ENCODE data around the gene GINS1. TPM values are rescaled to one million over a fixed set of nuclear protein-coding genes. Genes with fewer than 3 reads are reported as not detected.

The GINS1 gene
- total and polyA plus RNA-seq, 2 of the 8 experiments (the other 6 are each of a cell fraction or from before 2014, with no cell fraction given), result 44.7 to 68.4 TPM

- H3K4me2 ChIP-seq (ENCODE audit: insufficient read depth in 1 of 2, low read depth in 2 of 2, low read length in 2 of 2), result no peak overlapping the region
- TF ChIP-seq CTCF (IDR thresholded peaks at IDR 0.05; ENCODE audit: control extremely low read depth in 1 of 3, insufficient read depth in 1 of 3, low read depth in 1 of 3, low read length in 3 of 3), result no peak
- TF ChIP-seq CBX8 (IDR thresholded peaks at IDR 0.05; ENCODE audit: borderline replicate concordance, low read depth, low read length), result no peak
- no peak for TF ChIP-seq ZNF274 (IDR thresholded peaks at IDR 0.05; ENCODE audit: borderline replicate concordance, extremely low read depth, low read length)
- no peak for TF ChIP-seq HDAC6 (IDR thresholded peaks at IDR 0.05; ENCODE audit: low read depth, low read length)
- TF ChIP-seq SAP30 (IDR thresholded peaks at IDR 0.05; ENCODE audit: insufficient read depth, insufficient replicate concordance, low read length), result no peak
- no peak for TF ChIP-seq POLR2A (IDR thresholded peaks at IDR 0.05; ENCODE audit: control extremely low read depth in 1 of 2, low read depth in 2 of 2, low read length in 2 of 2)
- TF ChIP-seq YY1 (IDR thresholded peaks at IDR 0.05; ENCODE audit: low read depth, low read length), result no peak
- TF ChIP-seq JUND (IDR thresholded peaks at IDR 0.05; ENCODE audit: low read length), result no peak
- no peak for TF ChIP-seq GABPA (IDR thresholded peaks at IDR 0.05; ENCODE audit: borderline replicate concordance, insufficient read depth, low read length)
- no peak for TF ChIP-seq TAF1 (IDR thresholded peaks at IDR 0.05; ENCODE audit: low read depth, low read length)
Observed at GRCh38 chr20:25360631-25361286, 46.7 kb upstream of the GINS1 start.

More at GRCh38 chr20:25360631-25361286, 46.7 kb upstream of the GINS1 start:
- Histone ChIP-seq H3K27ac (ENCODE audit: low read depth, low read length) (no peak overlapping the region), H4K20me1 (replicated peaks in 1 of 2; ENCODE audit: control insufficient read depth in 1 of 2, insufficient read depth in 2 of 2, low read length in 2 of 2) (peaks cover 0 to 1% of the 10 kb centered on the region in 2 experiments), H2AK5ac (ENCODE audit: low read depth, low read length) (0 out of 2 replicates have a peak overlapping the region, but pooled peaks have one; percentile 84), H4K91ac (replicated peaks; ENCODE audit: insufficient read length, low read length) (no peak overlapping the region), H3K27me3 (replicated peaks in 1 of 4; ENCODE audit: control insufficient read depth in 3 of 4, extremely low read depth in 1 of 4, insufficient read depth in 3 of 4, low read length in 3 of 4) (no peaks in the 10 kb centered on the region), H2BK15ac (ENCODE audit: low read length) (no peak overlapping the region), H2BK5ac (ENCODE audit: low read depth, low read length) (peak overlapping the region; percentile 67; the same call in 1 of the 2 replicates), H3K9ac (replicated peaks in 1 of 4; ENCODE audit: extremely low read depth in 1 of 4, low read depth in 3 of 4, low read length in 3 of 4) (no peak overlapping the region), H3K36me3 (ENCODE audit: control insufficient read depth in 2 of 4, insufficient read depth in 4 of 4, low read length in 3 of 4) (no peaks in the 10 kb centered on the region), H3K14ac (ENCODE audit: insufficient read length) (no peak overlapping the region), H3K79me2 (ENCODE audit: control insufficient read depth in 1 of 2, insufficient read depth in 2 of 2, low read length in 2 of 2) (peaks cover 0 to 71% of the 10 kb centered on the region in 2 experiments; a peak in 2 of 4 replicates), H3K56ac (replicated peaks; ENCODE audit: insufficient read length, low read depth, low read length) (no peak overlapping the region), H3K79me1 (ENCODE audit: low read depth, low read length) (peaks cover 6% of the 10 kb centered on the region), H3K9me3 (ENCODE audit: insufficient read depth in 2 of 2, low read depth in 1 of 2, low read length in 1 of 2) (peaks cover 0 to 5% of the 10 kb centered on the region in 2 experiments; a peak in 1 of 4 replicates), H2BK20ac (ENCODE audit: low read length) (peak overlapping the region; percentile 27; the same call in 1 of the 2 replicates), H3K23me2 (ENCODE audit: low read depth, low read length) (no peaks in the 10 kb centered on the region), H3K4ac (replicated peaks; ENCODE audit: insufficient read length, low read depth, low read length) (no peak overlapping the region), H2BK120ac (replicated peaks; ENCODE audit: low read depth, low read length) (no peak overlapping the region), H2BK12ac (ENCODE audit: low read depth, low read length) (no peak overlapping the region), H3K4me1 (replicated peaks in 1 of 4; ENCODE audit: control insufficient read depth in 3 of 4, insufficient read depth in 4 of 4, low read length in 3 of 4) (peaks cover 10 to 25% (median 18%) of the 10 kb centered on the region in 4 experiments), H4K5ac (ENCODE audit: insufficient read length, low read depth, low read length) (no peak overlapping the region), H2AFZ (ENCODE audit: low read length) (no peak overlapping the region), H3K23ac (ENCODE audit: insufficient read length) (no peak overlapping the region), H4K8ac (ENCODE audit: extremely low read depth, insufficient read depth, low read length) (no peak overlapping the region; the same call in 1 of the 2 replicates), H3K4me3 (ENCODE audit: extremely low read depth in 1 of 4, insufficient read depth in 2 of 4, low read depth in 3 of 4, low read length in 4 of 4) (no peak overlapping the region), H3K18ac (ENCODE audit: extremely low read depth, low read length) (no peak overlapping the region)
- 89% methylated on average over 10 of the region's 10 CpGs; no CpG with 5 or more reads in 1 of the 2 experiments for WGBS, 2 experiments (ENCODE audit: extremely low coverage in 1 of 2, insufficient coverage in 1 of 2, insufficient read length in 1 of 2, insufficient replicate concordance in 2 of 2, low coverage in 1 of 2, low lambda C conversion rate in 2 of 2, missing lambda C conversion rate in 1 of 2)
- ChIA-PET CTCF (ENCODE audit: partially characterized antibody) (interaction anchor here (0.8 to 1.2 kb wide), 3 partner anchors 10 to 42 kb away, joined by 3 to 4 read pairs (median 4); no protein-coding TSS in a partner anchor), POLR2A (ENCODE audit: partially characterized antibody) (interaction anchor here (0.6 to 1.2 kb wide), 2 partner anchors 46 to 260 kb away, joined by 3 to 5 read pairs; partner anchors contain the start of gene GINS1)
- FAIRE-seq (no peak), DNase-seq (ENCODE audit: low read depth in 1 of 2, low spot score in 2 of 2) (no peak)

Data from H1 (cell line).